ENCODE data around the gene MIPOL1.

MIPOL1 gene

GRCh38 chr14:37558740-37559139 is 361.0 kb downstream of the MIPOL1 start:
- no peak for DNase-seq

- no peak for DNase-seq
Measured at GRCh38 chr14:37559386-37559785, 361.6 kb downstream of the MIPOL1 start.

- DNase-seq: no peak
Measured at GRCh38 chr14:37563189-37563588, 365.5 kb downstream of the MIPOL1 start.

- no peak for DNase-seq
Measured at GRCh38 chr14:37565550-37565949, 367.8 kb downstream of the MIPOL1 start.

GRCh38 chr14:37566811-37567371 is 369.2 kb downstream of the MIPOL1 start:
- DNase-seq: no peak

- DNase-seq: no peak
Measured at GRCh38 chr14:37569729-37570128, 372.0 kb downstream of the MIPOL1 start.

GRCh38 chr14:37571391-37571790 is 373.7 kb downstream of the MIPOL1 start:
- no peak for DNase-seq

GRCh38 chr14:37573356-37573755 is 375.6 kb downstream of the MIPOL1 start:
- no peak for DNase-seq

GRCh38 chr14:37579274-37579673 is 381.5 kb downstream of the MIPOL1 start:
- DNase-seq: no peak

- DNase-seq: no peak
Measured at GRCh38 chr14:37580146-37580545, 382.4 kb downstream of the MIPOL1 start.

- no peak for DNase-seq
Measured at GRCh38 chr14:37583358-37584210, 385.8 kb downstream of the MIPOL1 start.

- DNase-seq: no peak
Measured at GRCh38 chr14:37584211-37585100, 386.7 kb downstream of the MIPOL1 start.

- DNase-seq: no peak
Measured at GRCh38 chr14:37585101-37585511, 387.4 kb downstream of the MIPOL1 start.

GRCh38 chr14:37585971-37586796 is 388.4 kb downstream of the MIPOL1 start:
- DNase-seq: no peak

GRCh38 chr14:37586797-37587130 is 389.0 kb downstream of the MIPOL1 start:
- no peak for DNase-seq

GRCh38 chr14:37587131-37587803 is 389.5 kb downstream of the MIPOL1 start:
- no peak for DNase-seq

GRCh38 chr14:37587881-37588666 is 390.3 kb downstream of the MIPOL1 start:
- DNase-seq: no peak

GRCh38 chr14:37588667-37588955 is 390.9 kb downstream of the MIPOL1 start:
- no peak for DNase-seq

GRCh38 chr14:37588956-37589714 is 391.4 kb downstream of the MIPOL1 start:
- DNase-seq: no peak

- no peak for DNase-seq
Measured at GRCh38 chr14:37589715-37590427, 392.1 kb downstream of the MIPOL1 start.

All from stimulated activated CD4-positive, alpha-beta T cell treated with anti-CD3 and anti-CD28 coated beads, Interleukin-12 subunit alpha, Interleukin-12 subunit beta, amount 100 ng/mL, for 4 hours (primary cell).